PC-9 (cell line): Measurements from ENCODE around the gene CEBPA. TPM values are rescaled to one million over a fixed set of nuclear protein-coding genes. Genes with fewer than 3 reads are reported as not detected.

Source experiments
- BruUV-seq: library from RNA; stranded (reverse); fragments of 400-500 nt; replicated peaks from 2 replicates; lab custom pipeline; 2021; lab: Mats Ljungman, UMichigan
- CTCF ChIA-PET: fragments of 300-600 bp; sonication (Branson Sonifier 250); formaldehyde crosslinking; loops from one replicate; lab custom pipeline; 2022; ENCODE audit warnings: antibody characterized with exemption; lab: Charles Lee
- POLR2A ChIA-PET: fragments of 300-600 bp; sonication (Branson Sonifier 250); formaldehyde crosslinking; loops from one replicate; lab custom pipeline; 2022; ENCODE audit warnings: antibody characterized with exemption; ENCODE audit not compliant: unreplicated experiment; lab: Charles Lee
- DNase-seq, 2 experiments: peaks; one replicate each; pipeline versions ENCODE4 v3.0.0 to v3.0.0-alpha.2; 2015 to 2022; ENCODE audit warnings: mixed read lengths in 1 of 2
- H2AFZ ChIP-seq: fragments of 200-600 bp; sonication (generic); 2 replicates; pipeline ENCODE4 v1.8.1; 2017; ENCODE audit warnings: antibody characterized with exemption
- H3F3A ChIP-seq: fragments of 200-600 bp; sonication (generic); 2 replicates; pipeline ENCODE4 v1.8.1; 2017; ENCODE audit warnings: antibody characterized with exemption, mild to moderate bottlenecking, low read depth; ENCODE audit not compliant: insufficient read depth
- H3K27ac ChIP-seq: fragments of 200-600 bp; sonication (generic); 2 replicates; pipeline ENCODE4 v1.6.1; 2016; ENCODE audit warnings: mixed run types
- H3K27me3 ChIP-seq: fragments of 200-600 bp; sonication (generic); 2 replicates; pipeline ENCODE4 v1.6.1; 2016; ENCODE audit warnings: low read depth, mixed run types; ENCODE audit not compliant: insufficient read depth
- H3K36me3 ChIP-seq: fragments of 200-600 bp; sonication (generic); 2 replicates; pipeline ENCODE4 v1.6.1; 2016; ENCODE audit warnings: low read depth, mixed run types
- H3K4me1 ChIP-seq: fragments of 200-600 bp; sonication (generic); replicated peaks from 2 replicates; pipeline ENCODE4 v1.6.1; 2016; ENCODE audit warnings: mixed run types; ENCODE audit not compliant: insufficient read depth
- H3K4me2 ChIP-seq: fragments of 200-600 bp; sonication (generic); 2 replicates; pipeline ENCODE4 v1.6.1; 2017; ENCODE audit warnings: mixed run types
- H3K4me3 ChIP-seq: fragments of 200-600 bp; sonication (generic); 2 replicates; pipeline ENCODE4 v1.6.1; 2016; ENCODE audit warnings: mixed run types
- H3K79me2 ChIP-seq: fragments of 200-600 bp; sonication (generic); 2 replicates; pipeline ENCODE4 v1.6.1; 2017; ENCODE audit warnings: low read depth, mixed run types
- H3K9me2 ChIP-seq: fragments of 200-600 bp; sonication (generic); 2 replicates; pipeline ENCODE4 v1.8.1; 2017; ENCODE audit warnings: mild to moderate bottlenecking; ENCODE audit not compliant: insufficient read depth
- H3K9me3 ChIP-seq: fragments of 200-600 bp; sonication (generic); 2 replicates; pipeline ENCODE4 v1.8.1; 2016; ENCODE audit warnings: low read depth; ENCODE audit not compliant: insufficient read depth
- H4K20me1 ChIP-seq: fragments of 200-600 bp; sonication (generic); 2 replicates; pipeline ENCODE4 v1.8.1; 2017; ENCODE audit not compliant: insufficient read depth
- EZH2 ChIP-seq: fragments of 200-600 bp; sonication (generic); IDR thresholded peaks from 2 replicates; pipeline ENCODE4 v1.8.0; 2017; ENCODE audit warnings: antibody characterized with exemption, low read depth
- intact Hi-C: fragments of 100-400 bp; cut with micrococcal nuclease; formaldehyde crosslinking; loops from one replicate; pipeline ENCODE4 v1.10.0; 2022; ENCODE audit not compliant: unreplicated experiment
- total RNA-seq: library from RNA; stranded (reverse); gene quantifications from 2 replicates; pipeline ENCODE4 v1.2.3, GENCODE V29; 2021
- TF ChIP-seq, protein P1 (sequence below): fragments of 200-600 bp; sonication (generic); conservative IDR thresholded peaks from 2 replicates; pipeline ENCODE4 v1.6.1; 2017; ENCODE audit warnings: mixed run types, antibody characterized with exemption, mild to moderate bottlenecking, moderate library complexity

Gene CEBPA
- total RNA-seq, 1 experiment from 2014 or later: 8.9 TPM

GRCh38 chr19:33291623-33292534 lies 10.5 kb downstream of the CEBPA start:
- Histone ChIP-seq H3K4me3 (no peak overlapping the region), H3K79me2 (no peaks in the 10 kb centered on the region), H3K9me2 (no peaks in the 10 kb centered on the region), H3K4me1 (peaks cover 52% of the 10 kb centered on the region), H3K4me2 (peak overlapping the region; percentile 65), H3K9me3 (0 out of 2 replicates have a peak, but pooled peaks cover 7% of the 10 kb centered on the region), H3K27ac (peak overlapping the region; percentile 82), H3K27me3 (no peaks in the 10 kb centered on the region), H4K20me1 (no peaks in the 10 kb centered on the region), H3K36me3 (no peaks in the 10 kb centered on the region), H2AFZ (no peak overlapping the region), H3F3A (peaks cover 15% of the 10 kb centered on the region)
- TF ChIP-seq, protein P1, sequence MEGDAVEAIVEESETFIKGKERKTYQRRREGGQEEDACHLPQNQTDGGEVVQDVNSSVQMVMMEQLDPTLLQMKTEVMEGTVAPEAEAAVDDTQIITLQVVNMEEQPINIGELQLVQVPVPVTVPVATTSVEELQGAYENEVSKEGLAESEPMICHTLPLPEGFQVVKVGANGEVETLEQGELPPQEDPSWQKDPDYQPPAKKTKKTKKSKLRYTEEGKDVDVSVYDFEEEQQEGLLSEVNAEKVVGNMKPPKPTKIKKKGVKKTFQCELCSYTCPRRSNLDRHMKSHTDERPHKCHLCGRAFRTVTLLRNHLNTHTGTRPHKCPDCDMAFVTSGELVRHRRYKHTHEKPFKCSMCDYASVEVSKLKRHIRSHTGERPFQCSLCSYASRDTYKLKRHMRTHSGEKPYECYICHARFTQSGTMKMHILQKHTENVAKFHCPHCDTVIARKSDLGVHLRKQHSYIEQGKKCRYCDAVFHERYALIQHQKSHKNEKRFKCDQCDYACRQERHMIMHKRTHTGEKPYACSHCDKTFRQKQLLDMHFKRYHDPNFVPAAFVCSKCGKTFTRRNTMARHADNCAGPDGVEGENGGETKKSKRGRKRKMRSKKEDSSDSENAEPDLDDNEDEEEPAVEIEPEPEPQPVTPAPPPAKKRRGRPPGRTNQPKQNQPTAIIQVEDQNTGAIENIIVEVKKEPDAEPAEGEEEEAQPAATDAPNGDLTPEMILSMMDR: no peak
- TF ChIP-seq EZH2: no peak
- ChIA-PET CTCF (interaction anchor here (0.7 kb wide), 1 partner anchor 311 kb away, joined by 4 read pairs; no protein-coding TSS in a partner anchor), POLR2A (no interaction called here)
- DNase-seq: no peak
- intact Hi-C loops: loop anchor here (10.0 kb wide), 1 partner anchor 917 kb away; no protein-coding TSS in a partner anchor
- no TSS peak for BruUV-seq

- Histone ChIP-seq H3K79me2 (no peaks in the 10 kb centered on the region), H2AFZ (no peak overlapping the region), H3K4me2 (peak overlapping the region; percentile 64), H4K20me1 (no peaks in the 10 kb centered on the region), H3K27me3 (no peaks in the 10 kb centered on the region), H3K9me2 (no peaks in the 10 kb centered on the region), H3F3A (peaks cover 15% of the 10 kb centered on the region), H3K4me3 (no peak overlapping the region), H3K4me1 (peaks cover 52% of the 10 kb centered on the region), H3K27ac (peak overlapping the region; percentile 33), H3K9me3 (0 out of 2 replicates have a peak, but pooled peaks cover 7% of the 10 kb centered on the region), H3K36me3 (no peaks in the 10 kb centered on the region)
- CTCF ChIA-PET: interaction anchor here (0.6 kb wide), 1 partner anchor 9 kb away, joined by 4 read pairs; no protein-coding TSS in a partner anchor
- TF ChIP-seq EZH2: no peak
- TF ChIP-seq, protein P1: no peak
- POLR2A ChIA-PET: no interaction called here
- intact Hi-C loops: loop anchor here (10.0 kb wide), 1 partner anchor 916 kb away; no protein-coding TSS in a partner anchor
- no TSS peak for BruUV-seq
- peak; percentile 79 to 82 for DNase-seq
Measured at GRCh38 chr19:33290956-33291622, 11.2 kb downstream of the CEBPA start.

- H3K79me2 ChIP-seq: no peaks in the 10 kb centered on the region
- peaks cover 15% of the 10 kb centered on the region for H3F3A ChIP-seq
- DNase-seq: peak in 1 of 2 experiments; percentile 68
- no TSS peak for BruUV-seq
- H3K4me1 ChIP-seq: peaks cover 52% of the 10 kb centered on the region
- H3K4me3 ChIP-seq: no peak overlapping the region
- peak overlapping the region; percentile 33; the same call in 1 of the 2 replicates for H3K27ac ChIP-seq
- CTCF ChIA-PET: no interaction called here
- no peaks in the 10 kb centered on the region for H4K20me1 ChIP-seq
- H3K27me3 ChIP-seq: no peaks in the 10 kb centered on the region
- no peaks in the 10 kb centered on the region for H3K9me2 ChIP-seq
- H3K36me3 ChIP-seq: no peaks in the 10 kb centered on the region
- TF ChIP-seq EZH2: no peak
- POLR2A ChIA-PET: no interaction called here
- H2AFZ ChIP-seq: no peak overlapping the region
- H3K9me3 ChIP-seq: 0 out of 2 replicates have a peak, but pooled peaks cover 7% of the 10 kb centered on the region
- intact Hi-C loops: loop anchor here (10.0 kb wide), 1 partner anchor 915 kb away; no protein-coding TSS in a partner anchor
- peak overlapping the region; percentile 64 for H3K4me2 ChIP-seq
Measured at GRCh38 chr19:33290082-33290815, 12.1 kb downstream of the CEBPA start.
